Body of pancreas (tissue), 4 donors: ENCODE results near the gene INTS6L.

Source experiments
- POLR2A ChIP-seq, 3 donors: fragments of 450-650 bp; IDR thresholded peaks; one replicate each; pipeline ENCODE4 v1.6.1; 2016; ENCODE audit warnings: antibody characterized with exemption in 3 of 3, mild to moderate bottlenecking in 2 of 3
- TF ChIP-seq, protein P1 (sequence below), 7 experiments: fragments of 450-650 bp in 4 of 7; fragments of 200-600 bp in 3 of 7; sonication (generic) in 3 of 7; IDR thresholded peaks; one replicate each; pipeline ENCODE4 v1.5.1; 2016 to 2019; ENCODE audit warnings: antibody characterized with exemption in 7 of 7

DNA sequence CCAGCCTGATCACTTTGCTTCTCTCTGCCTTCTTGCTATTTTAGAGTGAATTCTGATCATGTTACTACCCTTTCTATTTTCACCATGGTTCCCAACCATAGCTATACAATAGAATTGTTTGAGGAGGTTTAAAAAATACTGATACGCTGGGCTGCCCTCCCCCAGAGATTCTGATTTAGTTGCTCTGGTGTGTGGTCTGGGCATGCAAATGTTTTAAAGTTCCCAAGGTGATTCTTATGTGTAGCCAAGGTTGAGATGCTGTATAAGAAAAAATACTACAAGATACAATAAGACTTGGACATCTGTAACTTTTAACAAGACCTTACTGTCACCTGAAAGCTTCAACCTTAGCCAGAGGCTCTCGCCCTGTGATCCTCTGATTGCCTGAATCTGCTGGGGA is 22.2 kb upstream of the INTS6L start:
- TF ChIP-seq, protein P1, sequence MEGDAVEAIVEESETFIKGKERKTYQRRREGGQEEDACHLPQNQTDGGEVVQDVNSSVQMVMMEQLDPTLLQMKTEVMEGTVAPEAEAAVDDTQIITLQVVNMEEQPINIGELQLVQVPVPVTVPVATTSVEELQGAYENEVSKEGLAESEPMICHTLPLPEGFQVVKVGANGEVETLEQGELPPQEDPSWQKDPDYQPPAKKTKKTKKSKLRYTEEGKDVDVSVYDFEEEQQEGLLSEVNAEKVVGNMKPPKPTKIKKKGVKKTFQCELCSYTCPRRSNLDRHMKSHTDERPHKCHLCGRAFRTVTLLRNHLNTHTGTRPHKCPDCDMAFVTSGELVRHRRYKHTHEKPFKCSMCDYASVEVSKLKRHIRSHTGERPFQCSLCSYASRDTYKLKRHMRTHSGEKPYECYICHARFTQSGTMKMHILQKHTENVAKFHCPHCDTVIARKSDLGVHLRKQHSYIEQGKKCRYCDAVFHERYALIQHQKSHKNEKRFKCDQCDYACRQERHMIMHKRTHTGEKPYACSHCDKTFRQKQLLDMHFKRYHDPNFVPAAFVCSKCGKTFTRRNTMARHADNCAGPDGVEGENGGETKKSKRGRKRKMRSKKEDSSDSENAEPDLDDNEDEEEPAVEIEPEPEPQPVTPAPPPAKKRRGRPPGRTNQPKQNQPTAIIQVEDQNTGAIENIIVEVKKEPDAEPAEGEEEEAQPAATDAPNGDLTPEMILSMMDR (IDR thresholded peaks at IDR 0.05), result no peak
- TF ChIP-seq POLR2A (IDR thresholded peaks at IDR 0.05), result no peak
